DMS53 treated with DMSO at 0.1 percent for 48 hours (cell line): ENCODE measurements around the gene ACTBL2.
"Not testable (repeated sequence)": the region's sequence is repeated elsewhere in the genome, so short reads cannot be mapped to it uniquely, and the experiment has no call there.

Experiments used
- DNase-seq: peaks from one replicate; lab custom pipeline; 2025; ENCODE audit not compliant: unreplicated experiment; lab: John Stamatoyannopoulos, UW

Gene ACTBL2

GRCh38 chr5:57494104-57495098 lies 11.8 kb upstream of the ACTBL2 start:
- no peak for DNase-seq

GRCh38 chr5:57493034-57493433 lies 10.4 kb upstream of the ACTBL2 start:
- no peak for DNase-seq

GRCh38 chr5:57492632-57493031 lies 10.0 kb upstream of the ACTBL2 start:
- DNase-seq: no peak

DNA sequence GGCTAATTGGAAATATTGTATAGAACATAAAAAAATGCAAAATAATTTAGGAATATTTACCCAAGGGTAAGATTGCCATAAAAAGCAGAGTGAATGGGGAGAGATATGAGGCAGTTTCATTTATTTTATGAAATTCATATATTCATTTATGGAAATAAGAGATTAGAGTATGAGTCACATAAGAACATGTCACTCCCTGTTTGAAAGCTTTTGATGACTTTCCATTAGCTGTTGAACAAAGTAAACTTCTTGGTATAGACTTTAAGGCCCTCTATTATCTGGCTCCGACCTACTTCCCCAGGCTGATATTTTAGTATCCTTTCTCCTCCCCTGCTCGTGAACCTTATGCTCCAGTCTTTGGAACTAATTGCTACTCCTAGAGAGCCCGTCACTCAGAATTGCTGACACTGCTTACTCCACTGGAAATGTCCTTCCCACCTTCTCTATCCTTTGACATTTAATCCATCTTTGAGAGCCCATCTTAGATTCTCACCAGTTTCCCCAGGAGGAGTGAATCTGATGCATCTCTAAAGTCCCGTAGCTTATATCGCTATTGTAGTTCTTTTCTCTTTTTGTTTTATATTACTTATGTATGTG lies 8.9 kb upstream of the ACTBL2 start:
- DNase-seq: no peak

DNA sequence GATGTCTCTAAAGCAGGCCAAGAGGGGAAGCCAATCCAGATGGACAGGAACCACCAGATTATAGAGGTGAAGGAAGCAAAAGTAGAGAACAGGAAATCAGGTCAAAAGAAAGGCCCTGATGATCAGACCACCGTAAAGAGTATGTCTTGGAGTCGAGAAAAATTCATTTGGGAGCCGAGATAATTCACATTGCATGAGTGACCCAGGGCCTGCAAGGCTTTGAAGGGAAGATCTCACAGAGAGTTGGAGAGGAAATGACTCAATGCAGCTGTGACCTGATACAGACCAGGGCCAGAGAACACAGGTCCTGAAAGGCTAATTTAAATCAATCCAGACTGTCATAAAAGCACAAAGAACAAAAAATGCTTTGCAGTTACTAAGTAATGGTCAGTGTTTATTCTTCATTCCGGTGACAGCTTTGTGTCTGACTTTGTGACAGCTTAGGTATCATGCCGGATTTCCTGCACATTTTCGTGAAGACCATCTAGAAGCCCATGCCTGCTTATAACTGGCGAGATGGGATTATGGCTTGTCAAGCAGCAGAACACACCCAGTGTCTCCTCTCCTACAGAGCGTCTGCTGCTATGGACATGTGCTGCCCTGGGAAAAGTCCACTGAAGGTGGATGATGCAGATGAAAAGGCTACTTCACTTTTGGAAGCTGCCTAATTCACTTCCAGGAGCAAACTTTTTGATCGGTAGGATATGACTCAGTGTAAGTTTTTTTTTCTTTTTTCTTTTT lies 5.8 kb upstream of the ACTBL2 start:
- no peak for DNase-seq

GRCh38 chr5:57486027-57486602 lies 3.5 kb upstream of the ACTBL2 start:
- no peak for DNase-seq

GRCh38 chr5:57478826-57479225 lies 3.8 kb downstream of the ACTBL2 start:
- DNase-seq: no peak

GRCh38 chr5:57476601-57477056 lies 6.0 kb downstream of the ACTBL2 start:
- DNase-seq: no peak

- no peak for DNase-seq
These were observed 12.3 kb downstream of the ACTBL2 start for GRCh38 chr5:57470339-57470738.

- no peak for DNase-seq
These were observed 14.0 kb downstream of the ACTBL2 start for GRCh38 chr5:57468481-57469163.

DNA sequence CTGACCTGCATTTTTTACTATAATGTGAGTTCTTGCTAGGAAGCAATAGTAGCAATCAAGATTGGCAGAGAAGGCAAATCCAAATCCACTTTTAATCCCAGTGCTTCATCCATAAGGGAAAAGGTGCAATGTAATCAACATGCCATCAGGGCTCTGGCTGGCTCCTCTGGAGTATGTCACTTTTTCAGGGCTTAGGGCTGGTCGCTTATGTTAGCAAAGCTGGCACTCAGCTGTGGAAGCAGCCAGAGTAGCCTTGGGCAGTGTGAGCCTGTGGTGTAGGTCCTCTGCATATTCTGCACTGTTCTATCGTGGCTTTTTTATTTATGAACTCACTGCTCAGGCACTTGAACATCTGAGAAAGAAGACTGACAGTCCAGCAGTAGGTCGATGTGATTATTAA lies 16.1 kb downstream of the ACTBL2 start:
- DNase-seq: no peak

- DNase-seq: not testable (repeated sequence)
These were observed 22.6 kb downstream of the ACTBL2 start for GRCh38 chr5:57460056-57460455.

DNA sequence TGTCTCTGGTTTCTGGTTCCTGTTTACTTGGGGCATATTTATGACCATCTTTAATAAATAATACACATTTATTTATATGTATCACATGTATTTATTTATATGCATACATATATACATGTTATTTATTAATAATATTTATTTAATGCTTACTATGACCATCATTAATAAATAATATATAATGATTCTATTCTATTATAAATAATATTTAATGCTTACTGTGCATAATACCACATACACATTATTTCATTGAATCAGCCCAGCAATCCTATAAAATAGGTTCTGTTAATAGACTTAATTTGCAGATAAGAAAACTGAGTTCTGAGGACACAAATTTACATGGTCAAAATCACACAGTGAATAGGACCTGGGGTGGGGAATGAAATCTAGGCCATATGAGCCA lies 24.2 kb downstream of the ACTBL2 start:
- DNase-seq: no peak

DNA sequence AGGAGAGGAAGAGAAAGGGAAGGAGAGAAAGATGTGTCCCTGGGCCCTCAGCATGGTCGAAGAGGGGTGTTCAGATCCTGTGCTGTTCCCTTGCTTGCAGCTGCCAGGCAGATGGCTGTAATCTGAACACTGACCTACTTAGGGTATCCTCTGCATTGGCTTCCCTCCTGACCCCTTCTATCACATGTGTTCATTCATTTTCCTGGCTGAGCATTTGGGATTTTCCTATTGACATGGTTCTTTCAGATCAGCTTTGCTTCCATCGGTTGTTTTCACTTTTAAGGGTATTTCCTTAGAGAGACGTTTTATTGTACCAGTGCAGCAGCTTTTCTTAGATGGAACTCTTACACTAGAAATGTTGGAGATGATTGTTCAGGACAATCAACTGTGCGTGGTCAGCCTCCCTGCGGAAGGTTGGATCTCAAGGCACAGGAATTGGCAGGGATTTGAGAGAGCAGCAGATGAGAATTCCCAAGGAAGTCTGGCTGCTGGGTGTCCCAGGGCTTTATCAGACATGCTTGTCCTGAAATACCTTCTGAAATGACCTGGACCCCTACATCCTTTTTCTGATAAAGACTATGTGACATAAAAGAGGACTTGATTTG lies 26.0 kb downstream of the ACTBL2 start:
- no peak for DNase-seq

DNA sequence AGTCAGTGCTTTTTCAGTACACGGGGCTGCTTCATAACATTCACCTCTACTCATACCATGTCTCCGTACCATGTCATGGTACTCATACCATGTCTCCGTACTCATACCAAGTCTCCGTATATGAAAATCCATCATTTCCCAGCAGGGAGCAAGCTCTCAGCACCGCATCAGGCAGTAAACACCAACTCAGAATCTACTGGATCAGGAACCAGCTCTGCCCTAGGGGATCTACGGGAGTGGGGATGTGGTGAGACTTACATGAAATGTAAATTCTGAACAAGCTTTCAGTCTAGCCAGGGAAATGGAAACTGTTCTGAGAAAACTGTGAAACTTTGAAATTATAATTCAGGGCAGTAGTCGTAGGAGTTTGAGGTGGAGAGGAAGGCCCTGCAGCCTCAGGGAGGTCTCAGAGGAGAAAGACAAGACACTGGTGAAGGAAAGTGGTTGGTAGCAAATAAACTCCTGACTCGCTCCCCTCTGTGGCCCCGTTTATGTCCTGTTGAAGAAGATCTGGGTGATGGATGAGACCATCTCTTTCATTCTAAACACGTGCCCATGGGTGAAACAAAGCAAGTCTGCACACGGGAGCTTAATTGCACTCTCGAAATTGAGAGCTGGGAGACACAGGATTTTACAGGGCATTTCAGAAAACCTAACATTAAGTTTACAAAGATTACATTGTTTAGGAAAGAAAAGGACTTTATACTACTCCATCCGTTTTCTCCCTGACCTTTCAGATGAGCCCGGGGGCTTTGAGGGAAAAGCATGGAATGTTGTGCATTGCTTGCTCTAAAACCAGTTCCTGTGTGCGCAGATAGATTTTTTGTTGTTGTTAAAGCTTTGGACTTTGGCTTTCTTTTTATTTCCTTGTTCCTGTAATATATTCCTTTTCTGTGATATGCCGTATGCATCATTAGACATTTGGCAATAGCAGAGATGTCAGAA lies 26.8 kb downstream of the ACTBL2 start:
- no peak for DNase-seq

- DNase-seq: no peak
These were observed 27.7 kb downstream of the ACTBL2 start for GRCh38 chr5:57454896-57455295.

- no peak for DNase-seq
These were observed 28.9 kb downstream of the ACTBL2 start for GRCh38 chr5:57453728-57454127.

GRCh38 chr5:57452885-57453284 lies 29.7 kb downstream of the ACTBL2 start:
- no peak for DNase-seq
